ENCODE measurements around the gene MRPS12.

The MRPS12 gene

GRCh38 chr19:38980583-38981374, 50.0 kb downstream of the MRPS12 start:
- DNase-seq (ENCODE audit: low spot score) = no peak
- no peak overlapping the region for H4K91ac ChIP-seq (ENCODE audit: low read depth, low read length, poor library complexity)
- no peak overlapping the region for H3K27ac ChIP-seq (replicated peaks; ENCODE audit: low read length)
- no peak overlapping the region for H2AFZ ChIP-seq (ENCODE audit: low read length)
- WGBS, 2 donors (ENCODE audit: extremely low coverage in 2 of 2, insufficient read length in 2 of 2, insufficient replicate concordance in 1 of 2) = no CpG with 5 or more reads among the region's 10 CpGs
- H2BK5ac ChIP-seq (ENCODE audit: low read length) = no peak overlapping the region
- peak overlapping the region in 1 of 2 donors; percentile 7 for H3K4me3 ChIP-seq (ENCODE audit: low read length in 2 of 2)
- no peak overlapping the region for H3K4ac ChIP-seq (ENCODE audit: low read length)
- H3K4me2 ChIP-seq (ENCODE audit: insufficient read depth, low read length, poor library complexity, severe bottlenecking) = no peak overlapping the region
- no peak overlapping the region for H4K8ac ChIP-seq (ENCODE audit: low read depth, low read length)
- peak overlapping the region; percentile 39 for H3K9ac ChIP-seq (ENCODE audit: low read depth, low read length, poor library complexity)
- H3K27me3 ChIP-seq (ENCODE audit: control insufficient read depth in 3 of 3, insufficient read depth in 3 of 3, low read depth in 1 of 3, low read length in 3 of 3) = peaks cover 0 to 15% (median 0%) of the 10 kb centered on the region in 3 experiments
- H3K14ac ChIP-seq (ENCODE audit: low read length) = peak overlapping the region; percentile 11
- H3K23ac ChIP-seq (ENCODE audit: low read depth, low read length, poor library complexity) = peak overlapping the region; percentile 25
- peaks cover 1% of the 10 kb centered on the region for H3K79me1 ChIP-seq (ENCODE audit: low read depth, low read length)
- peaks cover 0 to 5% of the 10 kb centered on the region in 2 donors for H3K9me3 ChIP-seq (replicated peaks in 1 of 2; ENCODE audit: control insufficient read depth in 2 of 2, insufficient read depth in 1 of 2, low read depth in 1 of 2, low read length in 2 of 2)
- H2BK120ac ChIP-seq (ENCODE audit: low read depth, low read length) = no peak overlapping the region
- H3K18ac ChIP-seq (ENCODE audit: low read length) = peak overlapping the region; percentile 84
- H2BK12ac ChIP-seq (ENCODE audit: low read length) = no peak overlapping the region
- peak overlapping the region; percentile 3 for H2BK15ac ChIP-seq (ENCODE audit: low read length)
- H2AK5ac ChIP-seq (ENCODE audit: low read depth, low read length) = peak overlapping the region; percentile 27
- H3K4me1 ChIP-seq (ENCODE audit: control insufficient read depth in 2 of 2, insufficient read depth in 1 of 2, low read depth in 1 of 2, low read length in 2 of 2) = peaks cover 0 to 6% of the 10 kb centered on the region in 2 donors
- no peaks in the 10 kb centered on the region for H3K36me3 ChIP-seq (replicated peaks in 1 of 2; ENCODE audit: control insufficient read depth in 2 of 2, insufficient read depth in 2 of 2, low read length in 2 of 2)
